ENCODE results near the gene FAF1. TPM values are rescaled to one million over a fixed set of nuclear protein-coding genes. Genes with fewer than 3 reads are reported as not detected.
"Not testable (repeated sequence)": the region's sequence is repeated elsewhere in the genome, so short reads cannot be mapped to it uniquely, and the experiment has no call there.

FAF1 gene
- total RNA-seq, 1 donor from 2014 or later: 59.7 TPM

DNA sequence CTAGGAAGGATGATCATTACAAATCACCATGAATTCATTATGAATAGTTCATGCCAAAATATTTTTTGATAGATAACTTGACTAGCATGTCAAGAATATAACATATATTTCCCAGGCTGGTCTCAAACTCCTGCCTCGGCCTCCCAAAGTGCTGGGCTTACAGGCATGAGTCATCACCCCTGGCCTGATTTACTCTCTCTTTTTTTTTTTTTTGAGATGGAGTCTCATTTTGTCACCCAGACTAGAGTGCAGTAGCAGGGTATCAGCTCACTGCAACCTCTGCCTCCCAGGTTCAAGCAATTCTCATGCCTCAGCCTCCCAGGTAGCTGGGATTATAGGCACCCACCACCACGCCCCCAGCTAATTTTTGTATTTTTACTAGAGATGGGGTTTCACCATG, 24.8 kb downstream of the FAF1 start:
- H3K9me3 Mint-ChIP-seq; H3K4me3 Mint-ChIP-seq (ENCODE audit: low read depth); H3K36me3 Mint-ChIP-seq (ENCODE audit: low read depth); intact Hi-C loops (cut with micrococcal nuclease); DNase-seq (ENCODE audit: low spot score); H3K27me3 Mint-ChIP-seq (ENCODE audit: low read depth); H3K27ac Mint-ChIP-seq: not testable (repeated sequence)
- peaks cover 15% of the 10 kb centered on the region for H3K4me1 Mint-ChIP-seq (ENCODE audit: low read depth)

DNA sequence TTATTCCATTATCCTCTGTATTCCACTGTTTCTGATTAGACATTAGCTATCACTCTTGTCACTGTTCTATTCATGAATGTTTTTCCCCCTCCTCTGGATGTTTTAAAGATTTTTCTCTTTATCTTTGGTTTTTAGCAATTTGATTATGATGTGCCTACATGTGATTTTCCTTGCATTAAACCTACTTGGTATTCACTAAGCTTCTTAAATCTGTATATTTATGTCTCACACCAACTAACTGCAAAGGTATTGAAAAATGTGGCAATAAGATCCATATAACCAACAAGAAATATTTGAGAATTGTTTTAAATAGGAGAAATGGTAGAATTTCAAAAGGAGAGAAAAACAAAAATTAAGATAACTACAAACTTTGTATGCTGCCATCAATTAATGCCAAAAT, 25.2 kb downstream of the FAF1 start:
- no peak for DNase-seq (ENCODE audit: low spot score)
- peaks cover 4% of the 10 kb centered on the region for H3K36me3 Mint-ChIP-seq (ENCODE audit: low read depth)
- peaks cover 20% of the 10 kb centered on the region for H3K4me1 Mint-ChIP-seq (ENCODE audit: low read depth)
- H3K4me3 Mint-ChIP-seq (ENCODE audit: low read depth): no peak overlapping the region
- no peaks in the 10 kb centered on the region for H3K27me3 Mint-ChIP-seq (ENCODE audit: low read depth)
- H3K27ac Mint-ChIP-seq: no peak overlapping the region
- intact Hi-C loops (cut with micrococcal nuclease): no loop called here
- H3K9me3 Mint-ChIP-seq: no peaks in the 10 kb centered on the region

DNA sequence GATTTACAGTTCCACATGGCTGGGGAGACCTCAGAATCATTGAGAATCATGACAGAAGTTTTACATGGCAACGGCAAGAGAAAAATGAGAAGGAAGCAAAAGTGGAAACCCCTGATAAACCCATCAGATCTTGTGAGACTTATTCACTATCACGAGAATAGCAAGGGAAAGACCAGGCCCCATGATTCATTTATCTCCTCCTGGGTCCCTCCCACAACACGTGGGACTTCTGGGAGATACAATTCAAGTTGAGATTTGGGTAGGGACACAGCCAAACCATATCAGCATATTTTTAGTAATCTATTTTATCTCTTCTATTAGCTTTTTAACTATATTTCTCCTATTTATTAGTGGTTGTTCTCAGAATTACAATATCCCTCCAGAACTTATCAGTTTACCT, 26.3 kb downstream of the FAF1 start:
- H3K36me3 Mint-ChIP-seq (ENCODE audit: low read depth); H3K9me3 Mint-ChIP-seq; H3K4me3 Mint-ChIP-seq (ENCODE audit: low read depth); H3K27ac Mint-ChIP-seq; DNase-seq (ENCODE audit: low spot score); H3K27me3 Mint-ChIP-seq (ENCODE audit: low read depth); intact Hi-C loops (cut with micrococcal nuclease): not testable (repeated sequence)
- peaks cover 20% of the 10 kb centered on the region for H3K4me1 Mint-ChIP-seq (ENCODE audit: low read depth)

DNA sequence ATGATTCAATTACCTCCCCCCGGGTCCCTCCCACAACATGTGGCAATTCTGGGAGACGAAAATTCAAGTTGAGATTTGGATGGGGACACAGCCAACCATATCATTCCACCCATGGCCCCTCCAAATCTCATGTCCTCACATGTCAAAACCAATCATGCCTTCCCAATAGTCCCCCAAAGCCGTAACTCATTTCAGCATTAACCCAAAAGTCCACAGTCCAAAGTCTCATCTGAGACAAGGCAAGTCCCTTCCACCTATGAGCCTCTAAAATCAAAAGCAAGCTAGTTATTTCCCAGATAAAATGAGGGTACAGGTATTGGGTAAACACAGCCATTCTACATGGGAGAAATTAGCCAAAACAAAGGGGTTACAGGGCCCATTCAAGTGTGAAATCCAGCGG, 28.0 kb downstream of the FAF1 start:
- peaks cover 20% of the 10 kb centered on the region for H3K4me1 Mint-ChIP-seq (ENCODE audit: low read depth)
- H3K9me3 Mint-ChIP-seq; intact Hi-C loops (cut with micrococcal nuclease); H3K4me3 Mint-ChIP-seq (ENCODE audit: low read depth); DNase-seq (ENCODE audit: low spot score); H3K36me3 Mint-ChIP-seq (ENCODE audit: low read depth); H3K27me3 Mint-ChIP-seq (ENCODE audit: low read depth); H3K27ac Mint-ChIP-seq: not testable (repeated sequence)

DNA sequence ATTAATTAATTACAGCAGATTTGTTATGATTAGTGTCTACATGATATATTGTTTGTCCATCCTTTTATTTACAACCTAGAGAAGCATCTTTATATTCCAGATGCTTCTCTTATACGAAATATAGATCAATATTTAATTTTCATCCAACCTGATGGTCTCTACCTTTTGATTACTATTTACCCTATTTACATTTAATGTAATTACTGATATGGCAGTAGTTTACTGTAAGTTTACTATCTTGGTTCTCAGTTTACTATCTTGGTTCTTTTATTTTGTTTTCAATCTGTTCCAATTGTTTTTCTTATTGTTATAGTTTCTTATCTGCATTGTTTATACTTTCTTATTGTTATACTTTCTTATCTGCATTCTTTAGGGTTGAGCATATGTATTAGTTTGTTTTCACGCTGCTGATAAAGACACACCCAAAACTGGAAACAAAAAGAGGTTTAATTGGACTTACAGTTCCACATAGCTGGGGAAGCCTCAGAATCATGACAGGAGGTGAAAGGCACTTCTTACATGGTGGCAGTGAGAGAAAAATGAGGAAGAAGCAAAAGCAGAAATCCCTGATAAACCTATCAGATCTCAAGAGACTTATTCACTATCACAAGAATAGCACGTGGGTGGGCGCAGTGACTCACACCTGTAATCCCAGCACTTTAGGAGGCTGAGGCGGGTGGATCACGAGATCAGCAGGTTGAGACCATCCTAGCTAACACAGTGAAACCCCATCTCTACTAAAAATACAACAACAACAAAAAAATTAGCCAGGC, 28.9 kb downstream of the FAF1 start:
- H3K27ac Mint-ChIP-seq: no peak overlapping the region
- intact Hi-C loops (cut with micrococcal nuclease): loop anchor here (2.0 kb wide), 1 partner anchor 28 kb away; no protein-coding TSS in a partner anchor
- H3K36me3 Mint-ChIP-seq (ENCODE audit: low read depth): peaks cover 4% of the 10 kb centered on the region
- H3K4me1 Mint-ChIP-seq (ENCODE audit: low read depth): peaks cover 17% of the 10 kb centered on the region
- no peaks in the 10 kb centered on the region for H3K9me3 Mint-ChIP-seq
- no peak for DNase-seq (ENCODE audit: low spot score)
- no peak overlapping the region for H3K4me3 Mint-ChIP-seq (ENCODE audit: low read depth)
- H3K27me3 Mint-ChIP-seq (ENCODE audit: low read depth): no peaks in the 10 kb centered on the region

DNA sequence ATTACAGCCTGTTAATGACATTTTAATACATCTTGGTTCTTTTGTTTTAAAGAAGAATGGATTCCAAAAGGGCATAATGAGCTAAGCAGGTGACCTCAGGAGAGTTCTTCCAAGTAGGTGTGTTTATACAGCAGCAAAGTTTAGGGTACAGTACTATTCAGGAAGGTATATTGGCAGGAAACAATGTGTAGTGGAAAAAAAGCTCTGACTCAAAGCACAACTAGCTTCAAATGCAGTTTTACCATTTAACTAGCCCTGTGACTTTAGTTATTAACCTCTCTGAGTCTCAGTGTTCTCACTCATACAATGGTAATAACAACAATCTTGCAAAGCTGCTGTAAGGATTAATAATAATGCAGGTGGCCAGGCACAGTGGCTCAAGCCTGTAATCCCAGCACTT, 29.9 kb downstream of the FAF1 start:
- Mint-ChIP-seq H3K36me3 (ENCODE audit: low read depth) (peaks cover 4% of the 10 kb centered on the region), H3K27me3 (ENCODE audit: low read depth) (no peaks in the 10 kb centered on the region), H3K4me3 (ENCODE audit: low read depth) (no peak overlapping the region), H3K9me3 (no peaks in the 10 kb centered on the region), H3K27ac (no peak overlapping the region), H3K4me1 (ENCODE audit: low read depth) (peaks cover 17% of the 10 kb centered on the region)
- DNase-seq (ENCODE audit: low spot score): no peak
- intact Hi-C loops (cut with micrococcal nuclease): loop anchor here (2.0 kb wide), 1 partner anchor 29 kb away; no protein-coding TSS in a partner anchor

DNA sequence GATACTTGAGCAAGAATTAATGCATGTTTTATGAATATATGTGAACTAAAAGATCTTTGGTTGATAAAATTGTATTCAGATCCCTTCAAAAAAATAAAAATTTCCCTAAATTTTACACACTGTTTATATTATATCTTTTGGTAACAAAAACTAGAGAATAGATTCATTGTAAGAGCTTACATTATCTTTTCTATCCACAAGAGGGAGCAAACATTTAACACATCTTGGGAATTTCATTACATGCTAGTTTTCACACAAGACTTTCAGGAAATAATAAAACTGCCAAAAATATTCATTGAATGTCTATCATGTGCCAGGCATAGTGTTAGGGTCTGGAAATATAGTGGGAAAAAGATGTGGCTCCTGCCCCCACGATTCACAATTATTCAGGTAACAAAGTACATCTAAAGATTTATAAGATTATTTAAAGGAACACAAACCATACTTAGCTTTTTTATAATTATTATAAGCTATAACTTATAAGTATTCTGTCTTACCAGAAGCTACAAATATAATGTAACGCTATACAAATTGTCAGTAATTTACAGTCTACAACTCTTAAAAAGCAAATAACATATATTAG, 30.6 kb downstream of the FAF1 start:
- Mint-ChIP-seq H3K9me3 (no peaks in the 10 kb centered on the region), H3K4me1 (ENCODE audit: low read depth) (peaks cover 17% of the 10 kb centered on the region), H3K4me3 (ENCODE audit: low read depth) (no peak overlapping the region), H3K27me3 (ENCODE audit: low read depth) (no peaks in the 10 kb centered on the region), H3K36me3 (ENCODE audit: low read depth) (peaks cover 4% of the 10 kb centered on the region), H3K27ac (no peak overlapping the region)
- intact Hi-C loops (cut with micrococcal nuclease): loop anchor here (1.0 kb wide), 1 partner anchor 260 kb away; no protein-coding TSS in a partner anchor
- DNase-seq (ENCODE audit: low spot score): no peak

DNA sequence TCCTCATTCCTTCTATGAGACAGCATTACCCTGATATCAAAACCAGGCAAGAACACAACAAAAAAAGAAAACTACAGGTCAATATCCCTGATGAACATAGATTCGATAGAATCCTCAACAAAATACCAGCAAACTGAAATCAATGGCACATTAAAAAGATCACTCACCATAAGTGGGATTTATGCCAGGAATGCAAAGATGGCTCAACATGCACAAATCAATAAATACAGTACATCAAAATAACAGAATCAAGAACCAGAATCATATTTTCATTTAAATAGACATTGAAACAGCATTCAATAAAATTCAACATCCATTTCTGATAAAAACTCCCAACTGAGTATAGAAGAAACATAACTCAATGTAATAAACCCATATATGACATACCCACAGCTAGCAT, 36.5 kb downstream of the FAF1 start:
- H3K9me3 Mint-ChIP-seq: peaks cover 26% of the 10 kb centered on the region
- no peak for DNase-seq (ENCODE audit: low spot score)
- H3K27ac Mint-ChIP-seq: no peak overlapping the region
- no peak overlapping the region for H3K4me3 Mint-ChIP-seq (ENCODE audit: low read depth)
- peaks cover 15% of the 10 kb centered on the region for H3K36me3 Mint-ChIP-seq (ENCODE audit: low read depth)
- H3K4me1 Mint-ChIP-seq (ENCODE audit: low read depth): no peaks in the 10 kb centered on the region
- H3K27me3 Mint-ChIP-seq (ENCODE audit: low read depth): no peaks in the 10 kb centered on the region
- intact Hi-C loops (cut with micrococcal nuclease): no loop called here

DNA sequence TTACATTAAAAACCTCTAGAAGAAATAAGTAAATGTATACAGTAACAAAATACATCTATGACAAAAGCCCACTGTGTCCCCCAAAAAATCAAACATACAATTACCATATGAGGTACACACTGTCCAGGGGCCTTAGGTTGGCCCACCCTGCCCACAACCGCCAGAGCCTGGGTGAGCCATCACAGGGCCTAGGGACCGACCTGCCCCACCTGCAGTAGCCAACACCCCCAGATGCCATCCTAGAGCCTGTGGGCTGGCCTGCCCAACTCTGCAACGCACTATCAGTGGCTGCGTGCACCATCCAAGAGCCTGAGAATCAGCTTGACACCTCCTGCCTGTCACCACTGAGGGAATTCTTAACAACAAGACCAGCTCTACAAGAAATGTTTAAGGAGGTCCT, 39.0 kb downstream of the FAF1 start:
- Mint-ChIP-seq H3K4me3 (ENCODE audit: low read depth) (no peak overlapping the region), H3K36me3 (ENCODE audit: low read depth) (peaks cover 15% of the 10 kb centered on the region), H3K4me1 (ENCODE audit: low read depth) (no peaks in the 10 kb centered on the region), H3K27ac (no peak overlapping the region), H3K9me3 (peaks cover 26% of the 10 kb centered on the region), H3K27me3 (ENCODE audit: low read depth) (no peaks in the 10 kb centered on the region)
- intact Hi-C loops (cut with micrococcal nuclease): no loop called here
- no peak for DNase-seq (ENCODE audit: low spot score)

DNA sequence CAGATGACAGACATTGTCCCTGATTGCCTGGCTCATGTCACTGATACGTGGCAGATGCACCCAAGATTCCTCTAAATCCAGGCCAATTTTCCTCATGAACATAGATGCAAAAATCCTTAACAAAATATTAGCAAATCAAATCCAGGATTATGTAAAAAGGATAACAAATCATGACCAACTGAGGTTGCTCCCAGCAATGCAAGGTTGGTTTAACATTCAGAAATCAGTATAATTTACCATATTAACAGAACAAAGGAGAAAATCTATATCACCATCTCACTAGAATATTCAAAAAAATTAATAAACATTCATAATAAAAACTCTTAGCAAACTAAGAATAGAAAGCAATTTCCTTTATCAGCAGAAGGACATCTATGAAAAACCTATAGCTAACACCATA, 39.7 kb downstream of the FAF1 start:
- intact Hi-C loops (cut with micrococcal nuclease): no loop called here
- H3K36me3 Mint-ChIP-seq (ENCODE audit: low read depth): peaks cover 15% of the 10 kb centered on the region
- H3K4me1 Mint-ChIP-seq (ENCODE audit: low read depth): no peaks in the 10 kb centered on the region
- H3K27ac Mint-ChIP-seq: no peak overlapping the region
- no peaks in the 10 kb centered on the region for H3K27me3 Mint-ChIP-seq (ENCODE audit: low read depth)
- DNase-seq (ENCODE audit: low spot score): no peak
- no peak overlapping the region for H3K4me3 Mint-ChIP-seq (ENCODE audit: low read depth)
- peaks cover 26% of the 10 kb centered on the region for H3K9me3 Mint-ChIP-seq

DNA sequence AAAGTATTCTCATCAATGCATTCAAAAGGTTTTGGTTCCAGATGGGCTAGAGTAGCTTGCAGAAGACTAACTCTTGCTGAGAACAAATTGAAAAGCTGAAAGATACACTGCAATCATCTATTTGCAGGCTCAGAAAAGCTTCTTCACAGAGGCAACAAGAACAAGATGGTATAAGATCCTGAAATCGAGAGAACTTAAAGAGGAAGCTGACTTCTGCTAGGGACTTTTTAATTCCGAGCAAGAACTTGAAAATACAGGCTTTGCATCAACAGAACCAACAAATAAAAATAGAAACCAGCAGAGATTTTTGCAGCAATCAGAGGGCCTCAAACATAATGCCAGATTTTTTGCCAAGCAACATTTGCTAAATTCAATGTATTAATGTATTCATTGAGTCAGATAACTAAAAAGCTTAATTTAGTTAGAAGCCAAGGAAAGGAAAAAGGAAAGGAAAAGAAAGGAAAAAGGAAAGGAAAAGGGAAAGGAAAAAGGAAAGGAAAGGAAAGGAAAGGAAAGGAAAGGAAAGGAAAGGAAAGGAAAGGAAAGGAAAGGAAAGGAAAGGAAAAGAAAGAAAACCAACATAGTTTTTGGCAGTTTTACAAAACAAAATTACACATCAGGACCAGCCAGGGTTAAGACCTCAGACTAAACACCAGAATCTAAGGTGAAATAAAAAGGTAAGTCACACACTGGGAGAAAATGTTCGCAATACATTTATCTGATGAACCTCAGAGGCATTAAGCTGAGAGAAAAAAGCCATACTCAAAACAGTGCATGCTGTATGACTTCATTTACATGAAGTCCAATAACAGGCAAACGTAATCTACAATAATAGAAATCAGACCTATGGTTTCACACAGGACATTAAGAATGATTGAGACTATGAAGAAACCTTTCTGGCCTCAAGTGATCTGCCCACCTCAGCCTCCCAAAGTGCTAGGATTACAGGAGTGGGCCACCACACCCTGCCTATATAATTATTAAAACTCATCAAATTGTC, 42.6 kb downstream of the FAF1 start:
- H3K27me3 Mint-ChIP-seq (ENCODE audit: low read depth): no peaks in the 10 kb centered on the region

DNA sequence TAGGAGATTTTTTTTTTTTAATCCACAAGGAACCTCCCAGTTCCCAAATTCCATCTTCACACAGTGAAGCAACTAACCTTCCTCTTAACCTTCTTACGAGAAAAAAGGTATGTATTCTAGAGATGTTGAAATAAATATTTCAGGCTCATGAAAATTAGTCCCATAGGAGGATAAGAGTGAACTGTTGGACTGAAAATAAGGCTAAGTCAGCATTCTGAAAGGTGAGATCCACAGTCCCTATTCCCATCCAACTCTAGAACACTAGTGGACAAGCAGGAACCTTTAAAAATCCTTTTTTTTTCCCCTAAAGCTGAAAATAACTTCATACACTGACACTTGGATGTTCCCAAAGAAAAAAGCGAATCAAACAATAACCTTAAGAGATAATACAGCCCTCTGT, 44.4 kb downstream of the FAF1 start:
- Mint-ChIP-seq H3K4me3 (ENCODE audit: low read depth) (no peak overlapping the region), H3K27ac (no peak overlapping the region), H3K27me3 (ENCODE audit: low read depth) (no peaks in the 10 kb centered on the region), H3K36me3 (ENCODE audit: low read depth) (peaks cover 5% of the 10 kb centered on the region), H3K9me3 (peaks cover 1% of the 10 kb centered on the region), H3K4me1 (ENCODE audit: low read depth) (no peaks in the 10 kb centered on the region)
- DNase-seq (ENCODE audit: low spot score): no peak
- intact Hi-C loops (cut with micrococcal nuclease): no loop called here

More for the DNA sequence above, 42.6 kb downstream of the FAF1 start:
- intact Hi-C loops (cut with micrococcal nuclease): no loop called here
- Mint-ChIP-seq H3K9me3 (peaks cover 9% of the 10 kb centered on the region), H3K36me3 (ENCODE audit: low read depth) (peaks cover 4% of the 10 kb centered on the region), H3K4me3 (ENCODE audit: low read depth) (no peak overlapping the region), H3K27ac (no peak overlapping the region), H3K4me1 (ENCODE audit: low read depth) (no peaks in the 10 kb centered on the region)
- DNase-seq (ENCODE audit: low spot score): no peak
